H1 (cell line): ENCODE data around the gene MRPS10. TPM values are rescaled to one million over a fixed set of nuclear protein-coding genes. Genes with fewer than 3 reads are reported as not detected.

Source experiments
- CHD2 ChIP-seq: IDR thresholded peaks from 2 replicates; pipeline ENCODE4 v1.6.1; 2012; ENCODE audit warnings: low read length, improper control_type of control experiment
- GTF2F1 ChIP-seq: IDR thresholded peaks from 2 replicates; pipeline ENCODE4 v1.6.1; 2012; ENCODE audit warnings: low read depth, low read length, improper control_type of control experiment, borderline replicate concordance
- NRF1 ChIP-seq: IDR thresholded peaks from 2 replicates; pipeline ENCODE4 v1.6.1; 2011; ENCODE audit warnings: mild to moderate bottlenecking, low read depth, low read length, improper control_type of control experiment
- POU5F1 ChIP-seq: IDR thresholded peaks from 2 replicates; pipeline ENCODE4 v1.6.1; 2011; ENCODE audit warnings: low read depth, mild to moderate bottlenecking, low read length, moderate library complexity
- SAP30 ChIP-seq: fragments of 300-600 bp; sonication (generic); IDR thresholded peaks from 2 replicates; pipeline ENCODE4 v1.7.1; 2012; ENCODE audit warnings: low read length, moderate library complexity, mild to moderate bottlenecking, inconsistent platforms; ENCODE audit not compliant: insufficient read depth, insufficient replicate concordance
- SP1 ChIP-seq: IDR thresholded peaks from 2 replicates; pipeline ENCODE4 v1.6.1; 2011; ENCODE audit warnings: low read depth, low read length
- SP4 ChIP-seq: IDR thresholded peaks from 2 replicates; pipeline ENCODE4 v1.6.1; 2012; ENCODE audit warnings: low read length, inconsistent platforms
- polyA plus RNA-seq, 7 experiments: library from polyadenylated mRNA; depleted of rRNA in 3 of 7; stranded (reverse) in 5 of 7; unstranded in 2 of 7; fragments of >200 nt in 5 of 7; fragments of 200-250 nt in 2 of 7; gene quantifications; 1 replicate in 5 of 7; 2 replicates in 1 of 7; 4 replicates in 1 of 7; pipeline versions ENCODE4 v1.2.1 to v1.2.3, GENCODE V29; 2011 to 2013; ENCODE audit warnings: missing spikeins in 2 of 7, mixed read lengths in 2 of 7
- total RNA-seq: library from RNA; stranded (reverse); fragmentation: NEBNext Ultra II Directional; extraction: Animal tissue kit (Norgen Biotek cat#: 25700); gene quantifications from 2 replicates; pipeline ENCODE4 v1.2.1, GENCODE V29; 2021

The MRPS10 gene
- total and polyA plus RNA-seq, 2 of the 8 experiments (the other 6 are each of a cell fraction or from before 2014, with no cell fraction given): 20.5 to 33.6 TPM

DNA sequence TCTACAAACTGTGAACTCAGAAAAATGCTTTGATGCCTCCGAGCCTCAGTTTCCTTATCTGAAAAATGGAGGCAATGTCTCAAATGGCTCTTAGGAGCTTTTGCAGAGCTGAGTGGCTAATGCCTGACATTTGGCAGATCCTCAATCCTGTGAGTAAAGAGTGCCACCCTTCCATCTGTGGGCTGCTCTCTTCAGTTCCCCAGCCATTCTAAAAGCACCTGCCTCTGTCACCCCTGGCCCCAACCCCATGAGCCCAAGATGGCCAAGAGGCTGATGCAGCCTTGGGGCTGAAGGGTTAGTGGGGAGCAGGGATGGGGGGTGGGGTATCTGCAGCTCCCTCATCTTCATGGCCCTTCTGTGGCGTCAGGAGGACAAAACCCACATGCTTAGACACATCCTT is 59.0 kb downstream of the MRPS10 start (continued):
- no peak for TF ChIP-seq CHD2
- TF ChIP-seq NRF1: no peak
- TF ChIP-seq SP1: no peak
- no peak for TF ChIP-seq SAP30
- no peak for TF ChIP-seq POU5F1
- no peak for TF ChIP-seq SP4
- TF ChIP-seq GTF2F1: no peak
